Measurements from ENCODE around the gene IMPDH1.
A peak's percentile ranks its signal among the peaks of the same experiment; 100 is the strongest.

Gene IMPDH1

DNA sequence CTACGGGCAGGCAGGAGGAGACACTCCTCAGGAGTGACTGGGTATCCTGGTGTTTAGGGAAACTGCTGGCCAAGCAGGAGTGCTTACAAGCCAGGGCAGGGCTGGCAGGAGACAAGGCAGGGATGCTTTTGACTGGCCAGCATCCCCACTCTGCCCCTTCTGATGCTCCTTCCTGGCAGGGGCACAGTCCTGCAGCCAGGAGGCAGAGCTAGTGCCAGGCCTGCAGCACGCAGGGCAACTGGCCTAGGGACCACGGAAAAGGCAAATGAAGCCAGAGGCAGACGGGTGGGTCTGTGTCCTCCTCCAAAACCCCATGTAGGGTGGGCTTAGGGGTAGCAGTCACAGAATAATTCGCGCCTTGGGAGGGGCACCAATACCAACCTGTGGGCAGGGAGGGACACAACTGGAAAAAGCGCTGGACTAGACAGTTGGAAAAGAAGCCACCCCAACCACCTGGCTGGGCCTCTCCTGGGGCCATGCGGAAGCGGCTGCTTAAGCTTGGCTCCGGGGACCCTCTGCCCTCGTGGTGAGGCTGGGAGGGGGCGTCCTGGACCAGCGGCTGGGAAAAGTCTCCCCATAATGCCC is 4.8 kb downstream of the IMPDH1 start:
- no peak for DNase-seq

DNA sequence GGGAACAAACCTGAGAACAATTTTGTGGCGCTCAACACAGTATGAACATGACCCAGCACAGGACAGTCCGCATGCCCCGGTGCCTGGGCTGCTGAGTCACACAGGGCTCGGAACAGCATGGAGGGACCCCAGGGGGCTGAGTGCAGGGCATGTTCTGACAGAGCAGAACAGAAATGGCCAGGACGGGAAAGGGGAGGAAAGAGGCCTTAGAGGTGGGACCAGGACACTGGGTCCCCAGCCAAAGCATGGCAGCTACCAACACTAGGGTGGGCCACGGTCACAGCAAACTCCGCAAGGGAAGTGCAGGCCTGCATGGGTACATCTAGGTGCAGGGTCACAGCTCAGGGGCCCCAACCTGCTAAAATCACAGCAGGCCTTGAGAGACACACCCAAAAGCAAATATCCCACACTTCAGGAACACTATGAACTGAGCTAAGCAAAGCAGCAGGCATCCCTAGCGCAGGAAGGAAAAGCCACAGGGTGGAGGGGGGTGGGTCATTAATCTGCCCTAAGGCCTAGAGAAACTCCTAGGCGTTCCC is 5.6 kb downstream of the IMPDH1 start:
- no peak for DNase-seq

DNA sequence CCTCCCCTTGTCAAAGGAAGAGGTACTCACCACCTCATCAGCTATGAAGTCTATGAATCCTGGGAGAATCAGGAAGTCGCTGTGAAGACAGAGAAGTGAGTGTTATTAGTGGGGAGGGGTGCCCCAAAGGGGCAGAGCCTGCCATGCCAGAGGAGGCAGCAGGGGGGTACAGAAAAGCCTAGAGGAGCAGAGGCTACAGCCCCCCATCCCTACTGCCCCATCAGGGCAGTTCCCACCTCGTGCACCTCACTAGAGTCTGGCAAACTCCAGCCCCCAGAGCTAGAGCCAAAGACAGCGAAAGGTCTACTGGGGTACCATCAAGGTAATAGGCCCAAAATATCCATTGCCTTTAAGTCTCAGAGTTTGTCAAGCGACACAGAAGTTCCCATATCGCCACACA is 6.1 kb downstream of the IMPDH1 start:
- DNase-seq: no peak

DNA sequence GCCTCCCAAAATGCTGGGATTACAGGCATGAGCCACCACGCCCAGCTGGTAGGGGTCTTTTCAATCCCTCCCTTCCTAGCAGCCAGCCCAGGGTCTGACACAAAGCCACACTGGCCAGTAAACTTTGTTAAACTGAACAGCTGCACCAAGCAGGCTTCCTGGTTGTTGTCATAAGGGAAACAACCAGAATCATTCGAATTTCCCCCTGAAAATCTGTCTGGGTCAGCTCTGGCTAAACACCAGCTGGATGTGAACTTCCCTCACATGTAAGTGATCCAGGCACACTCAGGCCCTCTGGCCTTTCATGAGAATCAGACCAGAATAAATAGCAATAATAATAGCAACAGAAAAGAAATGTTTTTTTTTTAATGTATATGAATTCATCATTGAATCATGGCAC is 7.4 kb downstream of the IMPDH1 start:
- no peak for DNase-seq

DNA sequence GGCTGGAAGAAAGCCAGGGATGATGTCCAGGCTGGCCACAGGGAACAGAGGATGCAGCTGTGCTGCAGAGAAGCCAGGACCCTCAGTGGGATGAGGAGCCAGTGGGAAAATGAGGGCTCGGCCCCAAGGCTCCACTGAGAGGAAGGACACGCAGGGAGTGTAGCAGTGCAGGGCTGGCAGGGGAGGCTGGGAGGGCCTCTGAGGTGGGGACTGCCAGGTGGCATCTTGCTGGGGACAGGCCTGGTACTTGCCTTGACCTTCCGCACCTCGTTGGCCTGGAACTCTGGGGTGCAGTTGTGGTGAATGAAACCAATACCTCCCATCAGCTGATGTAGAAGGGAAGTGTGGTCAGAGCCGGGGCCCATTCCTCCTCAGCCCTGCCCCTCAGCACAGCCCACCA is 9.2 kb downstream of the IMPDH1 start:
- no peak for DNase-seq

DNA sequence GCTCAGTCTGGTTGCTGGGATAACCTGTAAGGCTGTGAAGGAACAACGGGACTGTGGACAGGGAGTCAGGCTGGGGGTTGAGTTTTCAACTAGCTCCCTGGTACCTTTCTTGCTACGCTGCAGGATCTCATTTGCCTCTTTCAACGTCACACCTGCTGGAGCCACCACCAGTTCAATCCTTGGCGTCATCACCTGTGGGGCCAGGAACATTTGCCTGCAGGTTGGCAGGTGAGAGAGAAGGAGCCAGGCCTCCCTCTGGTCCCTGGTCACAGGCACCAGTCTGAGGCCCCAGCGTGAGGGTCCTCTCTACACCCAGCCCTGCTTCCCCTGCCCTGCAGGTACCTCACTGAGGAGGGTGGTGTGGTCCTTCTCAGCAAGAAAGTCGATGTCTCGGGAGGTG is 9.8 kb downstream of the IMPDH1 start:
- DNase-seq: no peak

DNA sequence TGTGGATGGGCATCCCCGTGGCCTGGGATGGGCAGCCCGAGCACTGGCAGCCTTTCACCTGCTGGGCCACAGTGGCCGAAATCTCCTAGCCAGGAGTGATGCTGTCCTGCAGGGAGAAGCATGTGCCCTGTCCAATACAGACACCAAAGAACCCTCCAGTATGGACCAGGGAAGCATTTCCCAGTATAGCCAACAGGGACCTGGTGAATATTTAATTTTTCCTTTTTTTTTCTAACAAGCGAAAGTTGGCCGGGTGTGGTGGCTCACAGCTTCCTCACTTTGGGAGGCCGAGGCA is 11.0 kb downstream of the IMPDH1 start:
- DNase-seq: no peak

DNA sequence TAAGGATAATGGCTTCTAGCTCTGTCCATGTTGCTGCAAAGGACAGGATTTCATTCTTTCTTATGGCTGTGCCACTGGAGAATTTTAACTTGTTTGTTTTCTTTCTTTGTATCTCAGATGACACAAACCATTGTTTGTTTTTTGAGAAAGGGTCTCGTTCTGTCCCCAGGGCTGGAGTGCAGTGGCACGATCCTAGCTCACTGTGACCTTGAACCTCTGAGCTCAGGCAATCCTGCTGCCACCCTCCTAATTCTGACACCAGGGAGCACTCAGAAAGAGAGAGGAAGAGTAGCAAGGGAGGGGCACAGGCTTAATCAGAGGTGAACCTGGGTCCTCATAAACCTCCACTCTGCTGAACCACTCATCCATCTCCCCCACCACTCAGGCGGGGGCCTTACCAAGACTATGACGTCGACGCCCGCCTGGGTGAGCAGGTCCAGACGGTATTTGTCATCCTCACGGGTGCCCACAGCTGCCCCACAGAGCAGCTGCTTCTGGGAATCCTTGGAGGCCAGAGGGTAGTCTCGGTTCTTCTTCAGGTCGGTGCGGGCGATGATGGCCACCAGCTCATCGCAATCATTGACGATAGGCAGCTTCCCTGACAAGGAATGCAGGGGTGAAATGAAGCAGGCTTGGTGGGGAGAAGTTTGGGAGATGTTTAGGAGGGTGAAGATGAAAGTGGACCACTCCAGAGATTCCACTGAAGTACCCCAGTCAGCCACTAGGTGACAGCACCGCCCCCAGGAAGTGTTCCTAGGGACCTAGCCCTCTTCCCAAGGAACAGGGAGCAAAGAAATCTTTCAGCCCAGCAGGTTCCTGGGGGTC is 11.6 kb downstream of the IMPDH1 start:
- DNase-seq: no peak

DNA sequence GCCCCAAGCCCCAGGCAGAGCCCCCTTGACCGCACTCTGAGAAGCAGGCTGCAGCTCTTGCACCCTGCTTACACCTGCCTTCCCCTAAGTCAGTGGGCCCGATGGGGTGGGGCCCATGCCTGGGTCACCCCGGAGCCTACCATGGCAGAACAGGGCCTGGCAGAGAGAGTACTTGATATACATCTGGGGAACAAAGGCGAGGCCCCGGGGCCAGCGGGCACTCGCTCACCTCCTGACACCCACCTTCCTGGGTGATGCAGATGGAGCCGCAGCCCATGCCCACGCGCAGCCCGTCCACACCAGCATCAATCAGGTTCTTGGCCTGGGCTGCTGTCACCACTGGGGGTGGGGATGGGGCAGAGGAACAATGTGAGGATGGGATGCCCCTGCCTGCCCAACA is 13.4 kb downstream of the IMPDH1 start:
- DNase-seq: no peak

DNA sequence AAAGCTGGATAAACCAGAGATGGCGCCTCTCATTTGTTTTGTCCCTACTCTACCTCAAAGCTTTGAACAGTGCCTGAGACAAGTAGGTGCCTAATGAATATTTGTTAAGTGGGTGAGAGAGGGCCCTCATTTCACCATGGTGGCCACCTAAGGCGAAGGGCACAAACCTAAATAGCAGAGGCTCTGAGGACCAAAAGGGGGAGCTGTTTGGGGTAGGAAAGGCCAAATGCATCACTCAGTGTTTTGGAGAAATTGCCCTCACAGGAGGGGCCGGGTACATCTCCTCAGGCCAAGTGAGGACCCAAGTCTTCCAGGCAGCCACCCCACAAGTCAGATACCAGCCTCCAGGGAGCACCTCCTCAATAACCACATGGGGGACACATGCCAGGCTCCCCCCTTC is 14.0 kb downstream of the IMPDH1 start:
- no peak for DNase-seq

DNA sequence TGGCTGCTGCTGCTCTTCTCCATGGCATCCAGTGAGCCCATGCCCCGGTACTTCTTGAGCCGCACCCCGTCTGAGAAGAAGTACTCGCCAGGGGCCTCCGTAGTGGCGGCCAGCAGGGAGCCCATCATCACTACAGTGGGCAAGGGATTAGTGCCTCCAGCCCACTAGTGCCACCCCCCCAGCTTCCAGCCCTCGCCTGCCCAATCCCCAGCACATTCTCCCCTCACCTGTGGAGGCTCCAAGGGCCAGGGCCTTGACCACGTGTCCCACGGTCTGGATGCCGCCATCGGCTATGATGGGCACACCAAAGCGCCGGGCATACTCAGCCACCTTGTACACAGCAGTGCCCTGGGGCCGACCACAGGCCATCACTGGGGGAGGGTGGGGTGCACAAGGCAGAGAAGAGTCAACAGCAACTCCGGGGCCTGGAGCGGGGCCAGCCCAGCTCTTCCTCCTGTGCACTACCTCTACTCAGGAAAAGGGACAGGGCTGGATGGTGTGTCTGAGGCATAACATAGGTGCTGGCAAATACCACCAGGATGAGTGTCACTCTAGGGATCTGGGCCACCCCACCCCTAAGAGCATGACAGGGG is 14.8 kb downstream of the IMPDH1 start:
- DNase-seq: no peak

DNA sequence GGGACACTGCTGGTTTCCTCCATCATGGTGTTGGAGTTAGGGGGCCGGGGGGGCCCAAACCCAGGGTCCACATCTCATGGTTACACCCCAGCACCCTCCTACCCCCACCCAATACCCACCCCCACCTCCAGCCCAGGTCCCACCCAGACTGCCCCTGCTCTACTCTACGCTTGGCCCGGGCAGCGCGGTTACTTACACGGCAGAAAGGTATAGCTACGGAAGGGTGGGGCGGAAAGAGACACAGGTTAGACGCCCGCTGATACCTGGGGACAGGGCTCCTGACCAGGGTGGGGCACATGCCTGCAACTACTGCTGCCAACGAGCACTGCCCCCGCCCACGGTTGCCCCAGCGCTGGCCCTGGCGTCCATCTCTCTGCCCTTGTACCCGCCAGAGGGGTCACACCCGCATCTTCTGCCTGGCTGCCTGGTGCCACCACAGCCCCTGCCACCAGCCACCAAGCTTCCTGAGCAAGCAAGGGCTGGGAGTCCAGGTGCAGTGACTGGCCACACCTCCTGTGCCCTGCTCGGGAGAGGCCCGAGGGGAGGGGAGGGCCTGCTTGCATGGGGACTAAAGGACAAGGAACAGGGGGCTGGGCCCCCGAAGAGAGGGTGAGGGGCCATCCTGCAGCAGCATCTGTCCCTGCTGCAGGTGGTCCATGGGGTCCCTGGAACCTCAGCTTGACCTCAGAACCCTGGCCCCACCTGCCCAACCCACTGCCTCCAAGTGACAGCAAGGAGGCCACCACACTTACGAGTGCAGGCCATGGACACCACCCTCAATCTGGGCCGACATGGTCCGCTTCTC is 16.1 kb downstream of the IMPDH1 start:
- no peak for DNase-seq

DNA sequence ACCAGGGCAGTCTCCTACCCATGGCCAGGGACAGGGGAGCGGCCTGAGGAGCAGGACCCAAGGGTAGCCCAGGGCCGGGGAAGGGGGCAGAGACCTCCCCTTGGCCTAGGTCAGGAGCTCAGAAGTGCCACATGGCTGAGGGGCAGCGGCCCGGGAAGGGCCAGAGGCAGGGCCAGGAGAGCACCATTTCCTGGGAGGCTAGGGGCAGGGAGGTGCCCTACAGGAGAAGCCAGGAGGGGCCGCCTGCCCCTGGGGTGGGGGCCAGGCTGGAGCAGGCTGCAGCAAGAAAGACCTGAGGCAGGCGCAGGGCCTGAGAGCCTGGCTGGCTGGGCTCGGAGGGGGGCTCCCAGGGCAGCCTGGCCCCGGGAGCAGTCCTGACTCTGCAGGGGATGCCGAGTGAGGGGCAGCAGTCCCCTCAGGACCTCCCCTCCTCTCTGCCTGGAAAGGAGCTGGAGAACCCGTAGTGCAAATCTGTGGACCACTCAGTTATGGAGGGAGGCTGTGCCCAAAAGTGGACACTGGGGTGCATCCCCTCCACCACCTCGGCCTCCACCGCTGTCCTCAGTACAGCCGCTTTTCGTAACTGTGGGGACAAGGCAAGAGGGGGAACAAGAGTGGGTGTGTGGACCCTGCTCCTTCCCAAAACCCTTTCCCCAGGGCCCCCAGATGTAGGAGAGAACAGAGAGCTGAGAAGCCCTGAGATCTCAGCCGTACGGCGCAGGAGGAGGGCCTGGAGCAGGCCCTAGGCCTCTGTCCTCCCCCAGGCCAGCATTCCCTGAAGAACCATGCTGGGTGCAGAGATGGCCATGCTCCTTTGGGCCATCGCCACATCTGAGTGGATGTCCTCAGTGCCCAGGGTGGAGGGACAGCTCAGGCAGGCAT is 17.1 kb downstream of the IMPDH1 start:
- DNase-seq: no peak

DNA sequence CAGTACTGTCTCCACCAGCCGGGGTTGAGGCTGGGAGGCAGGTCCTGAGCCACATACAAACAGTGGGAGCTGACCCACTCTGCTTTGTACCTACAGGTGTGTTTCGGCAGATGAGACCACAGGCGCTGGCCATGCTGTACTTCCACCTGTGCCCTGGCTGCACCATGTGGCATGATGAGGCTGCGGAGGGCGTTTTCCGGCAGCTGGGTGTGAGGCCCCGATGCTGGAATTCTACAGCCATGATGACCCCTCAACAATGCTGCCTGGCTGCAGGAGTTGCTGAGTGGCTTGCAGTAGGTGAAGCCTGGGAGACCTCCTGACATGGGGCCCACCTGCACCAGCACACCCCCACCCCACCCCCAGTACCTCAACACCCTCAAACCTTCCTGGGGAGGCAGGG is 18.0 kb downstream of the IMPDH1 start:
- no peak for DNase-seq

DNA sequence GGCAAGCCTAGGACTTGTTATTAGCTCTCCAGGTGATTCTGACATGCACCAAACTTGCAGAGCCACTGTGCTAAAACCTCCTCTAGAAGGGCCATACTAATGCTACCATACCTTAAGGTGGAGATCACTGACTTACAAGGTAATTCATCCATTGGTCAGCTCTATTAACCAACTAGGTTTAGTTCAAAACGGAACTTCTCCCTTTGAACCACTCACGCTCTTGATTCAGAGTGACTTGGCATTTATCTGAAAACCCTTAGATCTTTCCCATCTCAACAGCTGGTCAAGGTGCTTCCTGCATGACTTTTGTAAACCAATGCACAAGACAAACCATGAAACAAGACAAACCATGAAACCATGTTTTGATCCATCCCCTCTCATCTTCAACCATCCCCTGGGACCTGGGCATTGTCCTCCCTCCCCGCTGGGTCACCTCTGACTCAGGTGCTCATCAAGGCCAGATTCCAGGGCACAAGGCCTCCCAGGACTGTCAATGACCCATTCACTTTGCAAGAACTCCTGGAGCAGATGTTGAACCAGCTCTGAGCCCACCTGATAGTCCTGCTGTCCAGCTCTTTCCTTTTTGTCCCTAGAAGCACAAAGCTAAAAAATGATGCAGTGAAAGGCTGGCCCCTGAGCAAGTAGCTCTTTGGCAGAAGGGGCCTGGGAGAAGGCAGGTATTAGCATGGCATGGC is 18.8 kb downstream of the IMPDH1 start:
- no peak for DNase-seq

DNA sequence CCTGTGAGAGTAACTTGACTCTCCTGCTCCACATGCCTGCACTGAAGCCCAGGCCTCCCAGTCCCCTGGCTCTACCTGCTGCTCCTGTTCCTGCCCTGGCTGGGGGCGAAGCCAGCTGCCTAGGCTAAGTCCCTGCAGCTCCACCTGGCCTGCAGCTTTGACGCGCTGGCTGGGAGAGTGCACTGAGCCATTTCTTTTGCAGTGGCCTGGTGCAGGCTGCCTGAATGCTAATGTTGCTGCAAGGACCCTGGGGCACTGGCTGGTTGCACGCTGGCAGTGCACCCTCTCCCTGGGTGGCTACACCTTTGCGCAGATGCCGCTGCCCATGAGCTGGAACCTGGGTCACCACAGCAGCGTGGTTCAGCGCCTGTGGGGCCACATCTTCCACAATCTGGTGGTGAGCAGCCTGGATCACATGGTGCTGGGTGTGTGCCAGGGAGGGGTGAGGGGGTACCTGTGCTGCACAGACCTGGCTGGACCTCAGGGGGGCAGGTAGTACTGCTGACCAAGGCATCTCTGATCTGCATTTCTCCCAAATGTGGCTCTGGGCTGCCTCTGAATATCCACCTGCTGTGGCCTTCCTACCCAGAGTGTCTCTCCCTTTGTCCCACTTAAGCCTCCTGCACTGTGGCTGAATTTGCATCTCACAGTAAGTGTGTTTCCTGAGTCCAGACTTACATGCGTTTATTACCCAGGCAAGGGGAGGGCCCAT is 20.0 kb downstream of the IMPDH1 start:
- no peak for DNase-seq

DNA sequence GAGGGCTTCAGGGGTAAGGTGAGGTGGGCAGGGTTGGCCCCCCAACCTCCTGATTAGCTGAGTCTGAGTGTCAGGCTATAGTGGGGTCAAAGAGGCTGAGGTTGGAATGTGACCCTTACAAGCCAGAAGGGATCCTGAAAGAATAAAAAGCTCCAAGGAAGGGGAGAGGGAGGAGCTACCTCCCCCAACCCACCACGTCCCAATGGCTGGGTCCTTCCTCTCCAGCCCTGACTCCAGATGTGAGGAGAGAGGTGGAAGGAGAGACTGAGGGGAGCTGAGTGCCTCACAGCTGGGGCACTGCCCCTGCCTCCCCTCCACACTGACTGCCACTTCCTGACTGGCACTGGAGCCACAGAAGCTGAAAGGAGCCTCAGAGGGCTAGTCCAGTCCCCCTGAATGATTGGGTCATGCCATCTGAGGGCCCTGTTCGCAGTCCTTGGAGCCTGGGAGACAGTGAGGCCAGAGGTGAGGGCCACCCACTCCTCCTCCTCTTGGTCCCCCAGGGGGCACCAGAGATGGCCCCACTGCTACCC is 20.6 kb downstream of the IMPDH1 start:
- DNase-seq: no peak

DNA sequence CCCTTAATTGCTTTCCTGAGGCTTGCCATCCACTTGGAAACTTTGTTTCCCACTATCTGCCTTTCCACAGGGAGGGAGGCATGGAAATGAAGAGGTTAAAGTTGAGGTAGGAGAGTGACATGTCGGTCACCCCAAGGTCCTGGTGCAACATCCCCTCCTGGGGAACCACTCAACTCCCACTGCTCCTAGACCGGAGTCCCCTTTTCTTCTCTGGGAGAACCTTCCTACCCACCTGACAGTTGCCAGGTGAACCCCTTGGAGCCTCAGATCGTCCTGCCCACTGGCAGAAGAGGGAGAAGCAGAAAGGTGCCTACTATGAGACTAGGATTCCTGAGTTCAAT is 21.7 kb downstream of the IMPDH1 start:
- no peak for DNase-seq

DNA sequence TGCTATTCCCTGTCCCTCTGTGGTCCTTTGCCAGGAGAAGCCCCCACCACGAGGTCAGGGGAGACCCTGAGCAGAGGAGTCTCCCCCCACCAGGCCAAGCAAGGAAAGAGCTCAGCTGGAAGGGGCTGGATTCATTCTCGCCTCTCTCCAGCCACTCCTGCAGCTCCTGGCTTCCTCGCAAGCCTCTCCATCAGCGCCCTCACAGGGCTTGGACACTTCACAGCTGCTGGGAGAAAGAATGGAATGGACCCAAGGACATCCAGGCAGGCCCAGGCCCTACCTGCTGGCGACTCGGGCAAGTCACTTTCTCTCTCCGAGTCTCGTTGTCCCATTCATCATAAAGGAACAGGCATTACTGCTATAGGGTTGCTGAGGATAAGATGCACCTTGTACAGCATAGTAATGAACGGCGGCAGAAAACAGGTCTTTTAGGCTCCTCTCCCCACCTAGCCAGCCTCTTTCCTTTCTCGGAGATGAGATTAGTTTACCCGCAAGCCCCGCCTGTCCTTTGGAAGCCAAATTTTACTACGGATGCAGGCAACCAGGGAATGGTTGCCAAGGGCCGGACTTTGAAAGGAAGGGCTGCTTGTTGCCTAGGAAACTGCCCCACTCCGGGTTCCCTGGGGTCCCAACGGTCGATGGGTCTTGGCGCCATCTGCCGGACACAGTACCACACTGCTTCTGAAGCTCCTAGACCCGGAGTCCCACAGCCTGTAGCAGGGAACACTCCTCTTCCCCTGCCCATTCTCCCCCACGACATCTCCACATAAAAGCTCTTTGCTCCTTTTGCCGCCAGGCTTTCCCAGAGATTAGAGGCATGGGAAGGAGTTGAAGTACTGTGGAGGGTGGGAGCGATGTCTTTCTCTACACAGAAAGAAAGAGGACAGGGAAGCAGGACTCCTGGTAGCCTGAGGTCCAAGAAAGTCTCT is 22.3 kb downstream of the IMPDH1 start:
- DNase-seq: peak; percentile 18

All from NCI-H1436 treated with DMSO at 0.1 percent for 48 hours (cell line).